Glomerular visceral epithelial cell (primary cell): ENCODE data around the gene FAM240B.

Source experiments
- DNase-seq: peaks from one replicate; pipeline ENCODE4 v3.0.0-alpha.2; 2016; ENCODE audit errors: extremely low spot score

FAM240B gene

GRCh38 chr9:38720083-38720745, at the start of gene FAM240B:
Gene FAM240B, minus strand, starts transcription at chr9:38720133. Its CDS starts 16,134 bp downstream, at chr9:38703999.
- peak; percentile 45 for DNase-seq

DNA sequence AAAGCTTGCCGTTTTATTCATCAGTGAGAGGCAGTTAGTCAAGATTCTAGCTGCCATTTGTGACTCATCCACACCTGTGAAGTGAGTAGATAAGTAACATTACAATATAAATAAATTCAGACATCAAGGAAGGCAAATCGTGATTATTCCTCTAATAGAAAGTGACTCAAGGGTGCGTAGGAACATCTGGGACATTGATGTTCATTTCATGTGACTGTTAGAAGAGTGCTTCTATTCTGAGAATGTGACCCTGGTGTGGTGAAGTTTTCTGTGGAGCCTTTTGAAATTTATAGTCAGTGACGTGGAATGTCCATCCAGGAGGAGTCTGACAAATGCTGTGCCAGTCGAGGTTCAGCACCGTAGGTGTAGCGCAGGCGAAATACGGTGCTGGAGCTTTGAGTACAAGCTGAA, 48.4 kb upstream of the FAM240B start:
- no peak for DNase-seq

GRCh38 chr9:38765101-38765500, 45.2 kb upstream of the FAM240B start:
- no peak for DNase-seq

- no peak for DNase-seq
Measured at GRCh38 chr9:38761999-38762398, 42.1 kb upstream of the FAM240B start.

DNA sequence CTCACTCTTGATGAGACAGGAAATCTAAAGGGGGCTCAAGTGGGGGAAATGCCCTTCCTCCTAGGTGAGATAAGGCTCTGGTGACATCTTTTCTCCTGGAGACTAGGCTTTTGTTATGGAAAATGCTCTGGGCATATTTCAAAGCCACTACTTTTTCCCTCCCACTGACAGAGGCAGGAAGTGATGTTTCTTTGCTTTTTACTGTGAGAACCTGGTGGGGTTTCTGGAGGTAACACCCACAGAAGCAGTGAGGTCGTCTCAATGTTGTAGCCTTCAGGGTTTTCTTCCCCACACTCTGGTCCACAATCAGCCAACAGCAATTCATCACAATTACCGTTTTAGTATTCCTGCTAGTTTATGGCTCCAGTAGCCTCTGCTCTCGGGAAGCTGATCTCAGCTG, 41.4 kb upstream of the FAM240B start:
- no peak for DNase-seq

DNA sequence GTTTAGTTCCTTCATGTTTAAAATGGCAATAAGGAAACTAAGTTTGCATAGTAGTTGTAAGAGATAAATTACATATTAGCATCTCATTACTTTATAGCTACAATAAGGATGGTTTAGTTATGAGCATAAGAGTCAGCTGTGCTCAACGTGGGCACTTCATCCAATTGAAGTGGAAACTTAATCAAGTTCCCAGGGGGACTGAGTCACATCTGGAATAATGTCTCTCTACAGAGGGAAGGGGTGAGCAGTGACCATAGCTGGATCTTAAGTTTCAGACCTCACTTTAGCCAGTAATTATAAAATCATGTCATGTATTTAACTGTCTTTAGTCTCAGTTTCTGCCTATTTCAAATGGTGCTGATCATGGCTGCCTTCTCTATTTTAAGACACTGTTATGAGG, 36.8 kb upstream of the FAM240B start:
- DNase-seq: no peak

- no peak for DNase-seq
Measured at GRCh38 chr9:38747941-38748340, 28.0 kb upstream of the FAM240B start.

DNA sequence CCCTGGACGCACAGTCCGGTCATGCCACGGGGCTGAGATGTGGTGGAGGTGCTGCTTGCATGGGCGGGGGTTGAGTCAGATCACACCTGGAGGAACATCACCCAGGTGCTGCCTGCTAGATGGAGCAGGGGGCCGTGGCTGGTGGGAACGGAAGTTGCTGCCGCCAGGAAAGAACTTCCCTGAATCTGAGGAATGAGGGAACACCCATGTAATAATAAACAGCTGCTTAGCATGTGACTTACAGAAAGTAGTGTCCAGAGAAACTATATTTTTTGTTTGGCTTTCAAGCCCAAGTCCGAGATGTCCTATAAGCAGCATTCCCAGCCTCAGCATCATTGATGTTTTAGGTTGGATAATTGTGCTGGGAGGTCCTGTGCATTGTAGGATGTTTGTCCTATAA, 27.1 kb upstream of the FAM240B start:
- no peak for DNase-seq

DNA sequence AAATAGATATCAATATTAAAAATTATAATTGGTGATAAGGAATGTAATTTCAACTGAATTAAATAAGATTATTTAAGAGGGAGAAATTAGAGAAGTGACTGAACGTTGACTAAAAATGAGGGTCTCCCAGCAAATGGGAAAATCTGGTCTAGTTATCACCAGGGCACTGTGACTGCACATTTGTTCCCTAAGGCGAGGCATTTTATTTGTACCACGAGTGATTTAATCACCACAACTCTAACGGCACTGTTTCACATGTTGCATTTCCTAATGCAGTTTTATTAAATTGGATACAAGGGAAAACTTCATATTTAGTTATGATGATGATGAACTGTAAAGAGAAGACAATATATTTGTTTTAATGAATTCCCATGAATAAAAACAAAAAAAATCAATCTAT, 26.4 kb upstream of the FAM240B start:
- no peak for DNase-seq

DNA sequence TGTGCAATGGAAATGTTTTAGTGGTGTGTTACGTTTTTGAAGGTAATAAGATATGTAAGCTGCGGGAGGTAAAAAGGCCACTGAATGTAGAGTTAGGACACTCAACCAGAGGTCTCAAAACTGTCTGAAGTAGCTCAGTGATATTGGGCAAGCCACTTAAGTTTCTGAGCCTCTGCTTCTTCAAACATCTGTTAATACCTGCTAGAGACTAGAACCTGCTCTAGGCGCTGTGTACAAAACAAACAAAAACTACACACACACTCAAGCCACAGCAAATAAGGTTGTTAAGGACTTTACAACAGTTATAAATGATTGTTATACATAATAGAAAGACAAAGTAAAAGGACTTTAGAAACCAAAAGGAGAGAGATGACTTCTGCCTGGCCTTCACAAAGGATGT, 24.6 kb upstream of the FAM240B start:
- DNase-seq: no peak

GRCh38 chr9:38737246-38737645, 17.3 kb upstream of the FAM240B start:
- DNase-seq: no peak

GRCh38 chr9:38734831-38735230, 14.9 kb upstream of the FAM240B start:
- DNase-seq: no peak

DNA sequence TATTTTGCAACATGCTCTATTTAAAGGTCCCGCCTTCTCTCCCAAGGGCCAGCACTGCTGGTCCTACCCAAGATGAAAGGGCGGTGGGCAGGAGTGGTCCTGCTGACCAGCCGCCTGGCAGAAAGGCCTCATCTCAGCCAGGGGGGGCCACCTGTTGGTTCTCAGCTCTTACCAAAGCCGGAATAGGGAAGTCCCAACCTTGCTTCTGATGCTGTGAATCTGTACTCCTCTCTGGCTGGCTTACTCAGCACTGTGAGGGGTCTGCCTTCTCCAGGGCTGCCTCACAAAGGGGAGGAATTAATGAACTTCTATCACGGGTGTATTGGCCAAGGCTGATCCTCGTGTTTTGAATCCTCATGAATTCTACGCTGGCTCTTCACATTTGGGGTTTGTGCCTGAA, 13.6 kb upstream of the FAM240B start:
- no peak for DNase-seq

DNA sequence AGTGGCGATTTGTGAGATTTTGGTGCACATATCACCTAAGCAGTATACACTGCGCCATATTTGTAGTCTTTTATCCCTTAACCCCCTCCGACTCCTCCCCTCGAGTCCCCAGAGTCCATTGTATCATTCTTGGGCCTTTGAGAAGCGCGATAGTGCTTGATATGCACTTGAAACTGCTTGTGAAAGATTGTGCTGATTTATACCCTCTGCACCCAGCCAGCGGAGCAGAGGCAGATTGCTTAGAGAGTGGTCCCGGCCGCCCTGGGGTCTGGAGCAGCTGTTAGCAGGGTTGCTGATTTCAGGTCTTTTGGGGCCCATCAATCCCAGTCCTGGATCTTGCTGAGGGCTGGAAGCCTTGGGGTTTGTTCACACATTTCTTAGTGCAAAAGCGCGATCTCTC, 13.0 kb upstream of the FAM240B start:
- no peak for DNase-seq

- peak; percentile 61 for DNase-seq
Measured at GRCh38 chr9:38727497-38728001, 7.6 kb upstream of the FAM240B start.

- no peak for DNase-seq
Measured at GRCh38 chr9:38724754-38725153, 4.8 kb upstream of the FAM240B start.

GRCh38 chr9:38718148-38718547, 1.8 kb downstream of the FAM240B start:
- DNase-seq: no peak

DNA sequence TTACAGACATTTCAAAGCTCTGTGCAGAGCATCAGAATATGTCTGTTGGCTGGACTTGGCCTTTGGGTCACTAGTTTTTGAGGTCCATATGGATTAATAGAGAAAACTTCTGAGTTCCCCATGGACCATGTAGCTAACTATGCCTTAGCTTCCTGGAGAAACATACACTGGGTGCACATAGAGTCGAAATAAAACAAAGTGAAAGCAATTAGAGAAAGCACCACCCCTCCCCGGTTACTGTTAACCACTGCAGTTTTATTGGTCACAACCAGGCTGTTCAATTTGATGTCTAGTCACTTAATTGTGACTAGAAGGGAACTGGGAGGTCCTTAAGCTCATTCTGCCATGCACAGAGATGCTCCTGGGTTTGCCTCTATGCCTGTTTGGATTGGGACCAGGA, 4.2 kb downstream of the FAM240B start:
- no peak for DNase-seq

DNA sequence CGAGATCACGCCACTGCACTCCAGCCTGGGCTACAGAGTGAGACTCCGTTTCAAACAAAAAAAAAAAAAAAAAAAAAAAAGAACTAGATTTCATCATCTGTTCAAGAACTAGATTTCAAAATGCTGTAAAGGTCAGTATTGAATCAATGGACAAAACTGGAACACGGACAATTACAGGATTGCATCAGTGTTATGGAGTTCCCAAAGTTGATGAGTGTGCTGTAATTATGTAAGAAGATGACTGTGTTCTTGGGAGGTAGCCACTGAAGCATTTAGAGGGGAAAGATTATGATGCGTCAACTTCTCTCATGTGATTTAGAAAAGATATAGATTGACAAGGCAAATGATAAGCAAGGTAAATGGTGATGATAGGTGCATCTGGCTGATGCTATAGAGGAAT, 6.5 kb downstream of the FAM240B start:
- peak; percentile 60 for DNase-seq

- peak; percentile 75 for DNase-seq
Measured at GRCh38 chr9:38708759-38709158, 11.2 kb downstream of the FAM240B start.

- peak; percentile 19 for DNase-seq
Measured at GRCh38 chr9:38707885-38708637, 11.9 kb downstream of the FAM240B start.

DNA sequence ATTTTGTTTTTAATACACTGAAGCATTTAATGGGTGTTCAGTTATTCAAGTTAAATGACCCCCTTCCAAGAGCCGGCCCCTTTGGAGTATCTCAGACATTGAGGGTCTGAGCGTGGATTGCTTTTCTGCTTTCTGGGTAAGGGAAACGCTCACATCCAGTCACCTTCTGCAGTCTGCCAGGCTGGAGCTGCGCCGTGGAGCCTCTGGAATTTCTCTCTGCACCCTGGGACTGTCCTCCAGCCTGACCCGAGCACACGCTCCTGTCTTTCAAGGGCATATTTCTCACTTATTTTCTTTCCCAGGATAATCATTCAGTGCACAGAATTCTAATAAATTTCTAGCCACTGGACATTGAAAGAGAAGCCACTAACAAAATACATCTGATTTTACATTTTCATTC, 13.4 kb downstream of the FAM240B start:
- DNase-seq: no peak

- no peak for DNase-seq
Measured at GRCh38 chr9:38705917-38706316, 14.0 kb downstream of the FAM240B start.
